Lower leg skin (tissue), 3 donors: ENCODE measurements around the gene MX2.

Experiments
- POLR2A ChIP-seq, 2 donors: fragments of 450-650 bp; IDR thresholded peaks; one replicate each; pipeline ENCODE4 v1.6.1; 2016 to 2017; ENCODE audit warnings: antibody characterized with exemption in 2 of 2, mild to moderate bottlenecking in 1 of 2, moderate library complexity in 1 of 2
- TF ChIP-seq, protein P1 (sequence below), 3 donors: fragments of 450-650 bp; IDR thresholded peaks; one replicate each; pipeline ENCODE4 v1.5.1; 2016; ENCODE audit warnings: antibody characterized with exemption in 3 of 3, mild to moderate bottlenecking in 3 of 3, moderate library complexity in 2 of 3

DNA sequence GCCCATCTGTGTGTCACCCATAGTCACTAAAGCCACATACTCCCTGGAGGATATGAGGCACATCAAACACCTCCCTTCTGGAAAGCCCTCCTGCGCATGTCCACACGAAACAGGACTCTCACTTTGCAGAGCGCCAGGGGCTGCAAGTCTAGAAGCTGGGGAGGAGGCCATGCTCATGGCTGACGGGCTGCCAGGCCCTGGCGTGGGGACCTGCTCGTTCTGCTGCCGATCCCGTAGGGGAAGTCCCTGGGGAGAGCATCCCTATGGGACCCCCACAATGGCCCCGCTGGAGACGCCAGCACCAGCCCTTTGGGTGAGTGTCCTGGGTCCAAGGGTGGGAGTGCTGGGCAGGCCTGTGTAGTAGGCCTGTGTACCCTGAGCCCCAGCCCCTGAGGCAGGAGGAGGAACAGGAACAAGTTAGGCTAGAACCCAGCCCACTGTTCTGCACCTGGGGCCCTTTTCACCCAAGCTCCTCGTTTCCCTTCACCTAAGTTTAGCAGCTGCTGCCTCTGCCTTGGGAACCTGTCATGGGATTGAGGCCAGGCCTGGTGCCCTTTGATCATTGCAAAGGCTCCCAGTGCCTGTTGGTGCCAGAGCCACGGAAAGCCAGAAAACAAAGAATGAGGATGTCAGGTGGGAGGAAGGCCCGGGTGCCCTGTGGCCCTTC, 35.3 kb upstream of the MX2 start:
- TF ChIP-seq, protein P1, sequence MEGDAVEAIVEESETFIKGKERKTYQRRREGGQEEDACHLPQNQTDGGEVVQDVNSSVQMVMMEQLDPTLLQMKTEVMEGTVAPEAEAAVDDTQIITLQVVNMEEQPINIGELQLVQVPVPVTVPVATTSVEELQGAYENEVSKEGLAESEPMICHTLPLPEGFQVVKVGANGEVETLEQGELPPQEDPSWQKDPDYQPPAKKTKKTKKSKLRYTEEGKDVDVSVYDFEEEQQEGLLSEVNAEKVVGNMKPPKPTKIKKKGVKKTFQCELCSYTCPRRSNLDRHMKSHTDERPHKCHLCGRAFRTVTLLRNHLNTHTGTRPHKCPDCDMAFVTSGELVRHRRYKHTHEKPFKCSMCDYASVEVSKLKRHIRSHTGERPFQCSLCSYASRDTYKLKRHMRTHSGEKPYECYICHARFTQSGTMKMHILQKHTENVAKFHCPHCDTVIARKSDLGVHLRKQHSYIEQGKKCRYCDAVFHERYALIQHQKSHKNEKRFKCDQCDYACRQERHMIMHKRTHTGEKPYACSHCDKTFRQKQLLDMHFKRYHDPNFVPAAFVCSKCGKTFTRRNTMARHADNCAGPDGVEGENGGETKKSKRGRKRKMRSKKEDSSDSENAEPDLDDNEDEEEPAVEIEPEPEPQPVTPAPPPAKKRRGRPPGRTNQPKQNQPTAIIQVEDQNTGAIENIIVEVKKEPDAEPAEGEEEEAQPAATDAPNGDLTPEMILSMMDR (IDR thresholded peaks at IDR 0.05), result no peak
- TF ChIP-seq POLR2A (IDR thresholded peaks at IDR 0.05), result no peak
